Nephron progenitor cell (in vitro differentiated cells): ENCODE measurements around the gene MACROD2.

ENCODE experiments used
- DNase-seq: peaks from one replicate; pipeline ENCODE4 v3.0.0; 2021
- H3K27ac Mint-ChIP-seq: 2 replicates; pipeline ENCODE4 v1.8.0; 2021; ENCODE audit warnings: mild to moderate bottlenecking, moderate library complexity, mixed read lengths
- H3K27me3 Mint-ChIP-seq: 2 replicates; pipeline ENCODE4 v1.8.0; 2021; ENCODE audit warnings: mild to moderate bottlenecking, low read depth, mixed read lengths; ENCODE audit not compliant: poor library complexity
- H3K36me3 Mint-ChIP-seq: 2 replicates; pipeline ENCODE4 v1.8.0; 2021; ENCODE audit warnings: low read depth, mixed read lengths
- H3K4me1 Mint-ChIP-seq: 2 replicates; pipeline ENCODE4 v1.8.0; 2021; ENCODE audit warnings: mixed read lengths
- H3K4me3 Mint-ChIP-seq: 2 replicates; pipeline ENCODE4 v1.8.0; 2021; ENCODE audit warnings: mild to moderate bottlenecking, moderate library complexity, mixed read lengths
- H3K9me3 Mint-ChIP-seq: 2 replicates; pipeline ENCODE4 v1.8.0; 2021; ENCODE audit warnings: mild to moderate bottlenecking, moderate library complexity, mixed read lengths
- TF ChIP-seq, protein P1 (sequence below): fragments of 200-600 bp; sonication (generic); IDR thresholded peaks from 2 replicates; pipeline ENCODE4 v1.5.0; 2021; ENCODE audit warnings: antibody characterized with exemption

Gene MACROD2

DNA sequence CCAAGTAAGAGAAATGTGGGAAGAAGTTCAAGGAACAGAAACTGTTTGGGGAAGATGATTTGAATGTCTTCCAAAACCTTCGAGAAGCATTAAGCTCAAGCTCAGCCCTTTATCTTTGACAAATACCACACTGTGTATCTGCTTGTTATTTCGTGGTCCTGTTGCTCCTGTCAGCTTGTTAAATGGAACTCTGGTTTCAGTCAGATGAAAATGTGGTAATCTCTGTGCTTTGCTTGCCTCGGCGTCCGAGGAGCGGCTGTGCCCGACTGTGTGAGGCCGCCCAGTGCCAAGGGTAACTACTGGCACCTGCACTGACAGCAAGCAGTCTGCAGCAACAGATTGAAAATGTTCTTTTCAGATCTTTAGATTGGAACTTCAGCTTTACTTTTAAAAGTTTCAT is 920.0 kb downstream of the MACROD2 start:
- Mint-ChIP-seq H3K4me3 (no peak overlapping the region), H3K4me1 (peaks cover 38% of the 10 kb centered on the region), H3K27me3 (no peaks in the 10 kb centered on the region), H3K9me3 (no peaks in the 10 kb centered on the region), H3K27ac (no peak overlapping the region), H3K36me3 (no peaks in the 10 kb centered on the region)
- no peak for DNase-seq
- TF ChIP-seq, protein P1, sequence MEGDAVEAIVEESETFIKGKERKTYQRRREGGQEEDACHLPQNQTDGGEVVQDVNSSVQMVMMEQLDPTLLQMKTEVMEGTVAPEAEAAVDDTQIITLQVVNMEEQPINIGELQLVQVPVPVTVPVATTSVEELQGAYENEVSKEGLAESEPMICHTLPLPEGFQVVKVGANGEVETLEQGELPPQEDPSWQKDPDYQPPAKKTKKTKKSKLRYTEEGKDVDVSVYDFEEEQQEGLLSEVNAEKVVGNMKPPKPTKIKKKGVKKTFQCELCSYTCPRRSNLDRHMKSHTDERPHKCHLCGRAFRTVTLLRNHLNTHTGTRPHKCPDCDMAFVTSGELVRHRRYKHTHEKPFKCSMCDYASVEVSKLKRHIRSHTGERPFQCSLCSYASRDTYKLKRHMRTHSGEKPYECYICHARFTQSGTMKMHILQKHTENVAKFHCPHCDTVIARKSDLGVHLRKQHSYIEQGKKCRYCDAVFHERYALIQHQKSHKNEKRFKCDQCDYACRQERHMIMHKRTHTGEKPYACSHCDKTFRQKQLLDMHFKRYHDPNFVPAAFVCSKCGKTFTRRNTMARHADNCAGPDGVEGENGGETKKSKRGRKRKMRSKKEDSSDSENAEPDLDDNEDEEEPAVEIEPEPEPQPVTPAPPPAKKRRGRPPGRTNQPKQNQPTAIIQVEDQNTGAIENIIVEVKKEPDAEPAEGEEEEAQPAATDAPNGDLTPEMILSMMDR = no peak

DNA sequence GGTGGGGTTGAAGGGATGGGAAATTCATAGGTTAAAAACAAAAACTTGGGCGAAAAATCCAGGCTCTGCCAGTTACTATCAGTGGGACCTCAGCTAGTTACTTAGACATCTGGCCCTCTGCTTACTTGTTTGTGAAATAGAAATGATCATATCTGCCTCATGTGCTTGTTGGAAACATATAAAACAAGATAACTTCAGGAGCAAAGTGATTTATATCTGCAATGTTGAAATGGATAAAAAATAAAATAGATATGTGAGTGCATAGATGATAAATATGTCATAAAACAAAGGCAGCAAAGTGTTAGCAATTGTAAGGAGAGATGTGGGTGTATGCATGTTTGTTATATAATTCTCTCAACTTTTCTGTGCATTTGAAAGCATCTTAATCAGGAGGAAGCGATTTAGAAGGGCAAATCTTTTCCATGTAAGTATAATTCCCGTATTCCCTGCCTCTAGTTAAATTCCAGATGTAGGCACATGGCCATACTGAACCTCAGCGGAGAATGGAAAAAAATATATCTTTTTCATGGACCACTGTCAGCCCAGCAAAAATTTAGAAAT is 921.1 kb downstream of the MACROD2 start:
- TF ChIP-seq, protein P1 = no peak
- Mint-ChIP-seq H3K9me3 (no peaks in the 10 kb centered on the region), H3K27ac (no peak overlapping the region), H3K4me3 (no peak overlapping the region), H3K27me3 (no peaks in the 10 kb centered on the region), H3K36me3 (no peaks in the 10 kb centered on the region), H3K4me1 (peaks cover 31% of the 10 kb centered on the region)
- no peak for DNase-seq

DNA sequence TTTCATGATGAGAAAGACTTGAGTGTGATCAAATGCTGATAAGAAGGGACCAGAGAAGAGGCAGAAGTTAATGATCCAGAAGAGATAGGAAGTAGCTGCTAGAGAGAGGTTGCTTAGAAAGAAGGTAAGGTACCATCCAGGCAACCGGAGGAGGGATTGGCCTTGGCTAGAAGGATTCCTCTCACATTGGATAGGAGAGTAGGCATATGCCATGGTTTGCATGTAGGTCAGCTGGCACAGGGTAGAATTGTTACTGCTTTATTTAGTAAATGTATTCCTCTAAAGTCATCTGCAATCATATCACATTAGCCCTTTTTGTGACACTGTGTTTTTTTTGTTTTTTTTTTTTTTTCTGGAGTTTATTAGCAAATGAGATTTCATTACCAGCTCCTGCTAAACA is 923.0 kb downstream of the MACROD2 start:
- H3K27ac Mint-ChIP-seq = no peak overlapping the region
- TF ChIP-seq, protein P1 = no peak
- no peak overlapping the region for H3K4me3 Mint-ChIP-seq
- no peaks in the 10 kb centered on the region for H3K9me3 Mint-ChIP-seq
- peaks cover 37% of the 10 kb centered on the region for H3K4me1 Mint-ChIP-seq
- no peaks in the 10 kb centered on the region for H3K36me3 Mint-ChIP-seq
- no peak for DNase-seq
- no peaks in the 10 kb centered on the region for H3K27me3 Mint-ChIP-seq

DNA sequence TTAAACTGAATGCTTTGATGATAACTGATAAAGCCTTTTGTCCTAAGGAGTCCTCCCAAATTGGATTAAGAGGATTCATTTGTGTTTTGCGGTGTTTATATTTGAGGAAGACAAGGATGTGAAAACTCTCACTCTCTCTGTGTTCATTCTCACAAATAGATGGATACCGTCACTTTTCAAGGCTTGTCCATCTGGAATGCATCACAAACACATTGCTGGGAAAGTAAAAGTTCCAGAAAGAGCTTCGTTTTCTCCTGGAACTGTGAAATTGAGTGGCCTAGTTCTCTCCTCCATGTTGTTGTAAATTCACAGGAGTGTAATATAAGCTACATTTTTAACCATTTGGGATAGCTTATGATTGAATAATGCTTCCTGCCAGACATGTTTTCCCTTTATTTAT is 923.7 kb downstream of the MACROD2 start:
- no peak for DNase-seq
- H3K9me3 Mint-ChIP-seq = no peaks in the 10 kb centered on the region
- peak overlapping the region; percentile 1 for H3K27ac Mint-ChIP-seq
- no peak overlapping the region for H3K4me3 Mint-ChIP-seq
- no peaks in the 10 kb centered on the region for H3K27me3 Mint-ChIP-seq
- H3K4me1 Mint-ChIP-seq = peaks cover 41% of the 10 kb centered on the region
- H3K36me3 Mint-ChIP-seq = no peaks in the 10 kb centered on the region
- TF ChIP-seq, protein P1 = no peak

DNA sequence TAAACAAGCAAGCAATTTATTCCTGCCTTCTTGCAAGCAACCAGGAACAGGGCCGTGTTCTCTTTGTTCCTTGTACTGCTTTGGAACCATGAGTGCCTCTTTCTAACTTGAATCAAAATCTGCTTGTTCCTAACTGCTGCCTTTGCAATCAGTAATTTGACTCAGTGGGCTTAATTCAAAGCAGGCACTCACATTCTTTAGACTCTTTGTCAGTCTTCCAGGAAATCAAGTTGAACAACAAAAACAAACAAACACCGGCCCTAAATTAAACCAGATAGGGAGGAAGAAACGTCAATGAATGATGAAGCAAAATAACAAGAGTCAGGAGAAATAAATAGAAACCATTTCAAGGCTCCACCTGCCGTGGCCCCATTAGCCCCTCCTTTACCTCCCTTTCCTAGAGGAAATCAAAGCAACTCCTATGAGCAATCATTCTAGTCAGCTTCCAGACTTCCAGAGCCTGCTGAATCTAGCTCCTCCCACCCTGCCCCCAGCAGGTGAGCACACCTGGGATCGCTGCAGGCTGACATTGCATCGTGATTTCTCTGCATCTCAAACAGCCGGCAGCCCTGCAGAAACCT is 924.3 kb downstream of the MACROD2 start:
- H3K36me3 Mint-ChIP-seq = no peaks in the 10 kb centered on the region
- no peak for DNase-seq
- peaks cover 44% of the 10 kb centered on the region for H3K4me1 Mint-ChIP-seq
- no peaks in the 10 kb centered on the region for H3K9me3 Mint-ChIP-seq
- H3K27ac Mint-ChIP-seq = peak overlapping the region; percentile 3
- H3K27me3 Mint-ChIP-seq = no peaks in the 10 kb centered on the region
- H3K4me3 Mint-ChIP-seq = no peak overlapping the region
- TF ChIP-seq, protein P1 = no peak

DNA sequence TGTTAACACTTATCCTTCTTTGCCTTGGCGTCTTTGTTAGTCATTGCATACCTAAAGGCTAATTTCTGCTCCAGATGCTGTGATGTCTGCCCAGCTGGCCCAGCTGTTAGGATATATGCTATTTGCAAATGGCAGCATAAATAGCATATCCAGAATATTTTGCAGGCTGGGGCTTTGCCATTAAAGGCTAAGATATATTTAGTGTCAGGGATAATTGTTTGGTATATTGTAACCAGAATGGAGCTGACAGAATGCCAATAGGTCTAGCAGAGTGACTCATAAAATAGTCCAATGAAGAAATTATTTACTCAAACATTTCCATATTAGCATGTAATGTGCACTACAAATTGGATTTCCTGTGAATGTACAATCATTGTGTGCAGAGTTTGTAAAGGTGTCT is 926.2 kb downstream of the MACROD2 start:
- TF ChIP-seq, protein P1 = no peak
- H3K36me3 Mint-ChIP-seq = no peaks in the 10 kb centered on the region
- no peak overlapping the region for H3K27ac Mint-ChIP-seq
- no peak overlapping the region for H3K4me3 Mint-ChIP-seq
- H3K27me3 Mint-ChIP-seq = no peaks in the 10 kb centered on the region
- DNase-seq = no peak
- peaks cover 50% of the 10 kb centered on the region for H3K4me1 Mint-ChIP-seq
- no peaks in the 10 kb centered on the region for H3K9me3 Mint-ChIP-seq
